Regular cardiac myocyte (primary cell): Measurements from ENCODE around the gene OR4K13. TPM values are rescaled to one million over a fixed set of nuclear protein-coding genes. Genes with fewer than 3 reads are reported as not detected.

Experiments
- total RNA-seq: library from RNA; depleted of rRNA; stranded (reverse); fragments of >200 nt; gene quantifications from 2 replicates; pipeline ENCODE4 v1.2.3, GENCODE V29; 2014

Gene OR4K13, protein sequence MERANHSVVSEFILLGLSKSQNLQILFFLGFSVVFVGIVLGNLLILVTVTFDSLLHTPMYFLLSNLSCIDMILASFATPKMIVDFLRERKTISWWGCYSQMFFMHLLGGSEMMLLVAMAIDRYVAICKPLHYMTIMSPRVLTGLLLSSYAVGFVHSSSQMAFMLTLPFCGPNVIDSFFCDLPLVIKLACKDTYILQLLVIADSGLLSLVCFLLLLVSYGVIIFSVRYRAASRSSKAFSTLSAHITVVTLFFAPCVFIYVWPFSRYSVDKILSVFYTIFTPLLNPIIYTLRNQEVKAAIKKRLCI
- not detected in 2 replicates for total RNA-seq

DNA sequence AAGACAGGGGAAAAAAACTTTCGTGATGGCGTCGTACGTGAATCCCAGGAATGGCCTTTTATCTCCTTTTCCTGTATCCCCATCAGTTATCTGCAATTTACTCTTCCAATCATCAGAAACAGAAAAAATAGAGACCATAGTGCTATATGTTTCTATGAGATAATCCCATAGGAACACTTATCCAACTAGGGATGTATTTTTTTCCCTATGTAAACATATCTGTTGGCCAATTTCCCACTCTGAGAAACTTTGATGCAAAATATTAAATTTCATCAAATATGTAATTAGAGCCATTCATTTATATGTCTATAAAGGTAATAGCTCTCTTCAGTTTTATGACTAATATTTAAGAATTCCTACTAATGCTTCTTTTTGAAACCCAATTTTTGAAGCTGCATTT lies at the start of gene OR4K13:
OR4K13 (minus strand) TSS at position 101 of the 400 bp plus-strand sequence. CDS start 1,280 bp downstream, outside the sequence.

DNA sequence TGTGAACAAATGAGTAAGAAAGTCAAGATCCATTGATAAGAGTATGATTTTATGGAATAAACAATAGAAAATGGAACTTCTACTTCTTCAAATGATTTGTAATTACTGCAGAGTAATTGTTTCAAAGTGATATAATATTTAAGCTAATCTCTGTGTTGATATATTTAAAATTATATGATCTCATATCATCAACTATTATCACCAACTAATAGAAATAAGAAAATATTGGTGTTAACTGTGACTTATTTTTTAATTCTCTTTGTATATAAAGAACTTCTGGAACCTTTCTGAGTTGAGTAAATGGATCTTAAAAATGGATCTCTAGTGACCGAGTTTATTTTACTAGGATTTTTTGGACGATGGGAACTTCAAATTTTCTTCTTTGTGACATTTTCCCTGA lies 23.9 kb upstream of the OR4K13 start, which contains the start of gene OR4L1:
OR4L1 (plus strand) TSS at position 301 of the 400 bp plus-strand sequence; CDS start at position 301, 0 bp downstream.

DNA sequence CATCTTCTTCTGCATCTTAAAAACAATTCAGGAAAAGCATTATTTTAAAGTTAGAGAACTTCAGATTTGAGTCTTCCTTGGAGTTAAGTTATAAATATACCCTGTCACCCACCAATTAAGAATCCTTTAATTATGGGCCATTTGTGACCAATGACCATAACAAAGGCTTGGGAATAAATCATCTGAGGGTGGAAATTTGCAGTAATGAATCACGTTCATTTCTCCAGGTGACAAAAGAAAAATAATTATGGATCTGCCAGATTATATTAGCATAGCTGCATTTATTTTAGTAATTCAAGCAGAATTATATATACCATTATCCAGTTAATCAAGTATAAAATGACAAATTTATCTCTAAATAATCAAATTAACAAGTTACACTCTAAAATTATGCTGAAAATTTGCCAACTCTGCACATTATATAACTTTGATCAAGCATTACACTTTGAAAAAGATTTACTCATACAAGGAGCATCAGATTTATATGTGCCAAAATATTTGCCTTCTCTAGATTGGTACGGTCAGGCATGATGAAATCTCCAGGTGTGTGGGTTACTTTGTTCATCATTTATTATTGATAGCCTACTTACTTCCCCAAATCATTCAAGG lies 16.5 kb downstream of the OR4K13 start, which contains the start of gene OR4K14:
OR4K14 (minus strand) TSS at position 51 of the 609 bp plus-strand sequence. CDS start 4,114 bp downstream, outside the sequence.

DNA sequence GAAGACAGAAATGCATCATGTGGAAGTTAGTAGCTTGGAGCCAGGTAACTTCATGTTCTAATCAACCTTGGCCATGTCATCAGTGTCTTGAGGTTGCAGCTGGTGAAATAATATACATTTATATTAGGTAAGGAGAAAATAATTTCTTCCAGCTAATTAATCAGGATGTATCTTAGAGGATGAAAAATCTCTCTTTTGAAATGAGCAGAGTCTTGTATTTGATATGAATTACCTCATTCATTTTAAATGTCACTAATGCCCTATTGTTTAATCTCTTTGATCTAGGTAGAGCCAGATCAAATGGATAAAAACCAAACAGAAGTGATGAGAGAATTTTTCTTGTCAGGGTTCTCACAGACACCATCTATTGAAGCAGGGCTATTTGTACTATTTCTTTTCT lies 34.0 kb downstream of the OR4K13 start, which contains the start of gene OR4Q2:
OR4Q2 (plus strand) TSS at position 301 of the 400 bp plus-strand sequence.

Other genes with a start within 250 kb of the OR4K13 start
- not detected in 2 replicates for gene OR4N2, start 232.3 kb downstream of the OR4K13 start, total RNA-seq
- gene OR4K2, start 160.9 kb downstream of the OR4K13 start, total RNA-seq, result not detected in 2 replicates
- gene OR4K5, start 115.4 kb downstream of the OR4K13 start, total RNA-seq, result not detected in 2 replicates
- not detected in 2 replicates for gene OR4K1, start 105.1 kb downstream of the OR4K13 start, total RNA-seq
- not detected in 2 replicates for gene OR4K15, start 60.4 kb downstream of the OR4K13 start, total RNA-seq
- not detected in 2 replicates for gene OR4Q2, start 33.9 kb downstream of the OR4K13 start, total RNA-seq
- not detected in 2 replicates for gene OR4K14, start 16.7 kb downstream of the OR4K13 start, total RNA-seq
- gene OR4L1, start 24.0 kb upstream of the OR4K13 start, total RNA-seq, result not detected in 2 replicates
- not detected in 2 replicates for gene OR4K17, start 74.7 kb upstream of the OR4K13 start, total RNA-seq
- not detected in 2 replicates for gene OR4N5, start 102.8 kb upstream of the OR4K13 start, total RNA-seq
- not detected in 2 replicates for gene OR11G2, start 154.9 kb upstream of the OR4K13 start, total RNA-seq
- not detected in 2 replicates for gene OR11H6, start 187.7 kb upstream of the OR4K13 start, total RNA-seq
- gene OR11H7, start 192.9 kb upstream of the OR4K13 start, total RNA-seq, result not detected in 2 replicates
- not detected in 2 replicates for gene OR11H4, start 203.2 kb upstream of the OR4K13 start, total RNA-seq